Measurements from ENCODE around the gene CMA1. TPM values are rescaled to one million over a fixed set of nuclear protein-coding genes. Genes with fewer than 3 reads are reported as not detected.
"Not testable (repeated sequence)": the region's sequence is repeated elsewhere in the genome, so short reads cannot be mapped to it uniquely, and the experiment has no call there.

Gene CMA1
- total RNA-seq, 1 donor from 2014 or later: 0.66 TPM

GRCh38 chr14:24518851-24519250 is 10.8 kb upstream of the CMA1 start:
- intact Hi-C loops (cut with micrococcal nuclease): no loop called here
- no peak overlapping the region for H3K27ac ChIP-seq (replicated peaks)
- DNase-seq: no peak
- no peak overlapping the region for H3K4me3 ChIP-seq
- no peaks in the 10 kb centered on the region for H3K27me3 ChIP-seq (ENCODE audit: low read depth)
- H3K9me3 ChIP-seq (replicated peaks): peaks cover 1% of the 10 kb centered on the region
- H3K4me1 ChIP-seq: no peaks in the 10 kb centered on the region
- no peaks in the 10 kb centered on the region for H3K36me3 ChIP-seq
- no peak for TF ChIP-seq CTCF (IDR thresholded peaks at IDR 0.05; ENCODE audit: borderline replicate concordance)

GRCh38 chr14:24514209-24514608 is 6.1 kb upstream of the CMA1 start:
- TF ChIP-seq CTCF (IDR thresholded peaks at IDR 0.05; ENCODE audit: borderline replicate concordance): no peak
- Histone ChIP-seq H3K4me3 (no peak overlapping the region), H3K9me3 (replicated peaks) (peaks cover 3% of the 10 kb centered on the region), H3K36me3 (no peaks in the 10 kb centered on the region), H3K4me1 (no peaks in the 10 kb centered on the region), H3K27me3 (ENCODE audit: low read depth) (peaks cover 4% of the 10 kb centered on the region), H3K27ac (replicated peaks) (no peak overlapping the region)
- no peak for DNase-seq
- intact Hi-C loops (cut with micrococcal nuclease): no loop called here

GRCh38 chr14:24513009-24513408 is 4.9 kb upstream of the CMA1 start:
- Histone ChIP-seq H3K36me3 (no peaks in the 10 kb centered on the region), H3K27me3 (ENCODE audit: low read depth) (peaks cover 16% of the 10 kb centered on the region), H3K27ac (replicated peaks) (no peak overlapping the region), H3K4me3 (no peak overlapping the region), H3K4me1 (no peaks in the 10 kb centered on the region), H3K9me3 (replicated peaks) (peaks cover 3% of the 10 kb centered on the region)
- DNase-seq: no peak
- TF ChIP-seq CTCF (IDR thresholded peaks at IDR 0.05; ENCODE audit: borderline replicate concordance): no peak
- intact Hi-C loops (cut with micrococcal nuclease): no loop called here

- H3K27me3 ChIP-seq (ENCODE audit: low read depth): peaks cover 16% of the 10 kb centered on the region
- no peak for DNase-seq
- no peak overlapping the region for H3K27ac ChIP-seq (replicated peaks)
- no peak for TF ChIP-seq CTCF (IDR thresholded peaks at IDR 0.05; ENCODE audit: borderline replicate concordance)
- no peaks in the 10 kb centered on the region for H3K4me1 ChIP-seq
- H3K4me3 ChIP-seq: no peak overlapping the region
- intact Hi-C loops (cut with micrococcal nuclease): no loop called here
- no peaks in the 10 kb centered on the region for H3K9me3 ChIP-seq (replicated peaks)
- no peaks in the 10 kb centered on the region for H3K36me3 ChIP-seq
Measured at GRCh38 chr14:24506443-24506842, 1.6 kb downstream of the CMA1 start.

GRCh38 chr14:24504425-24504950 is 3.6 kb downstream of the CMA1 start:
- Histone ChIP-seq H3K27me3 (ENCODE audit: low read depth) (peaks cover 12% of the 10 kb centered on the region), H3K36me3 (no peaks in the 10 kb centered on the region), H3K9me3 (replicated peaks) (no peaks in the 10 kb centered on the region), H3K4me1 (no peaks in the 10 kb centered on the region), H3K27ac (replicated peaks) (no peak overlapping the region), H3K4me3 (no peak overlapping the region)
- no peak for TF ChIP-seq CTCF (IDR thresholded peaks at IDR 0.05; ENCODE audit: borderline replicate concordance)
- intact Hi-C loops (cut with micrococcal nuclease): no loop called here
- no peak for DNase-seq

GRCh38 chr14:24491586-24492408 is 16.3 kb downstream of the CMA1 start:
- H3K27me3 ChIP-seq (ENCODE audit: low read depth); DNase-seq; H3K9me3 ChIP-seq (replicated peaks); H3K4me3 ChIP-seq; intact Hi-C loops (cut with micrococcal nuclease); H3K36me3 ChIP-seq; H3K27ac ChIP-seq (replicated peaks); H3K4me1 ChIP-seq: not testable (repeated sequence)
